GM21737 (cell line): ENCODE results near the gene COMT.
"Not testable (repeated sequence)": the region's sequence is repeated elsewhere in the genome, so short reads cannot be mapped to it uniquely, and the experiment has no call there.

Experiments
- ATAC-seq: cut with Tn5 transposase; IDR thresholded peaks from one replicate; pipeline ENCODE4 v1.9.1; 2021; ENCODE audit warnings: mild to moderate bottlenecking, moderate library complexity; ENCODE audit not compliant: unreplicated experiment

The COMT gene

GRCh38 chr22:19928207-19928606 is 13.4 kb upstream of the COMT start:
- ATAC-seq, result no peak

DNA sequence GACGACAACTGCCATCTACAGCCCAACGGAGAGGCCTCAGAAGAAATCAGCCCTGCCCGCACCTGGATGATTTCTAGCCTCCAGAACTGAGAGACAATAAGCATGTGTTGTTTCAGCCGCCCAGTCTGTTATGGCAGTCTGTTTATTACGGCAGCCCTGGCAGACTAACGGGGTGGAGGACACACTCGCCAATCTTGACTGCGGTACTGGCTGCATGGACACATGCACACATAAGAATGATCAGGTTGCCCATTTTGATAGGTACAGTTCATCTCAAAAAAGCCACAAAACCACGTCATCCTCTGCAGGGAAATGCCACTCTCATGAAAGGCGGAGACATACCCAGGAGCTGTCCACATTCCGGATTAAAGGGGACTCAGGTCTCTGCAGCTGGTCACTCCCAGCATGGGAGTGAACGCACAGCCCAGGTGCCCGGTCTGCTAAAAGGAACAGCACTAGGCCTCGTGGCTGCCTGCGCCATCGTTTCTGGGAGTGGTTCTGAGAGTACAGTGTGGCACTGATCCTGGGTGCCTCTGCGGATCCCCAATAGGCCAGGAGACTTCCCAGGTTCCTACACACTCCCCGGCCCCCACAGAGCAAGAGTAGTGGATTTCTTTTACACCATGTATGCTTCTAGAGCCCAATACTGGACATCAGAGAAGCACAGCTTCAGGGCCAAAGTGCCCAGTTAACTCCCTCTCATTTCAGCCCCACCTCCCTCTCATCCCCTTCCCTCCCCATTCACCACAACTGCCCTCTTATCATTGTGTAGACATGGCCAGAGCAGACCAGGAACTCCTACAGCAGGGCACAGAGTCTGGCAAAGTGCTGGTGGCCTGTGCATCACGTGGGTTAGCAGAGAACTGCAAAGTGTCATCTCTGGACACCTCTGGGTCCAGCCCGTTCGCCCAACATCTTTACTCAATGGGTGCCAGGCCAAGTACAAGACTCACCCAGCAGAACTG is 11.7 kb upstream of the COMT start:
- ATAC-seq, result no peak

- ATAC-seq, result no peak
Measured at GRCh38 chr22:19930551-19931486, 10.8 kb upstream of the COMT start.

DNA sequence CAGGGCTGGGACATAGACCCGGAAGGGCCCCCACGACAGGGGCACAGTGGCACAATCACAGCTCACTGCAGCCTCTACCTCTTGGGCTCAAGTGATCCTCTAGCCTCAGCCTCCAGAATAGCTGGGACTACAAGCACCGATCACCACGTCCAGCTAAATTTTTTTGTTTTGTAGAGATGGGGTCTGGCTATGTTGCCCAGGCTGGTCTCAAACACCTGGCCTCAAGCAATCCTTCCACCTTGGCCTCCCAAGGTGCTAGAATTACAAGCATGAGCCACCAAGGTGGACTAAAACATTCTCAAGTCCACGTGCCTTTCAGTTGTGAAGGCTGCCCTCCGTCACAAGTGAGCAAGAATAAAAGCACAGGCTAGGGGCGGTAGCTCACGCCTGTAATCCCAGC is 10.1 kb upstream of the COMT start:
- no peak for ATAC-seq

DNA sequence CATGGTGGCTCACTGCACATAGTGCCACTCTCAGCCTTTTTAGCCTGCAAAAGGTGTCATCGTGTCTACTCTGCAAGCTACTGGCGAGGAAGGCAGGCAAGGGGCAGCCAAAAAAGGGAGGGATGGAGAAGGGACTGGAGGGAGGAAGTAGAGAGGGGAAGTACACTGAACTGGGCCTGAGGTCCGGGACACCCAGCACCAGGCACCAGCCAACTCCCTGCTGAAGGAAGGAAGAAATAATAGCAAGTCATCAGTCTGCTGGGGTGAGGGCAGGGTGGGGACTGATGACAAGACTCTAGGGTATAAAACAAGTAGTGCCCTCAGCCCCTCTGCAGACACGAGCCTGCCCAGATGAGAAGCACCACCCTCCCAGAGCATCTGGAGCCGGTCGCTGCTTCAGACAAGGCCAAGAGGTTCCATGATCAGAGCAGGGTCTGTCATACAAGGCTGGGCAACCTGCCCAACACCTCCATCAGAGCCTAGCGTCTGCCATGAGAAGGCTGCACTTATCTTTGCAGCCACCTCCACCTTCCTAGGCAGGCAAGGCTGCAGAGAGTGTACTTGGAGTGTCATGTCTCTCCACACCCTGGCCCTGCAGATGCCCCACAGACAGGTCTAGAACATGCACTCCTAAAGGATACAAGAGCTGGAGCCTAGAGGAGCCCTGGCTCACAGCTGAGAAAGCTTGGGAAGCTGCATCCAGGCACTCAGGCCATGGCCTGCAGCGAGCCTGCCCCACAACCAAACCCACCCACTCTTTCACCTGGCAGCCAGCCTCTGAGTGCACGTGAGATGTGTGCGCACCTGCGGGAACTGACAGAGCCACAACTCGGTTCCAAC is 9.0 kb upstream of the COMT start:
- no peak for ATAC-seq

GRCh38 chr22:19933341-19934241 is 8.0 kb upstream of the COMT start:
- ATAC-seq, result no peak

GRCh38 chr22:19935123-19935718 is 6.4 kb upstream of the COMT start:
- not testable (repeated sequence) for ATAC-seq

DNA sequence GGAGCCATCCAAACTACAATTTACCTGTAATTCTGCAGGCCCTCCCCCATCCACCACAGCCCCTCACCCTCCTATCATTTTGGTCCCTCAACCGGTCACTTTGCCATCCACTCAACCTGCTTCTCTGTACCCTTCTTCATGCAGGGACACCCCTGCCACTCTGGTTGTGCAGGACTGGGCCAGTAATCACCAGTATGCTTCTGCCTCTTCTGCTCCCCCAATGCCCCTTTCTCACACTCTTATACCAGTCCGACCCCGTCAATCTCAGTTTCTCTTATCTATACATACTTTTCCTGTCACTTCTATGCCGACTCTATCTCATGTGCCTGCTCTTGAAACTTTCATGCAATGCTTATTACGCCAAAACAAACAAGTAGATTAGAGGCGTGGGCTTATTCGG is 5.1 kb upstream of the COMT start:
- no peak for ATAC-seq

DNA sequence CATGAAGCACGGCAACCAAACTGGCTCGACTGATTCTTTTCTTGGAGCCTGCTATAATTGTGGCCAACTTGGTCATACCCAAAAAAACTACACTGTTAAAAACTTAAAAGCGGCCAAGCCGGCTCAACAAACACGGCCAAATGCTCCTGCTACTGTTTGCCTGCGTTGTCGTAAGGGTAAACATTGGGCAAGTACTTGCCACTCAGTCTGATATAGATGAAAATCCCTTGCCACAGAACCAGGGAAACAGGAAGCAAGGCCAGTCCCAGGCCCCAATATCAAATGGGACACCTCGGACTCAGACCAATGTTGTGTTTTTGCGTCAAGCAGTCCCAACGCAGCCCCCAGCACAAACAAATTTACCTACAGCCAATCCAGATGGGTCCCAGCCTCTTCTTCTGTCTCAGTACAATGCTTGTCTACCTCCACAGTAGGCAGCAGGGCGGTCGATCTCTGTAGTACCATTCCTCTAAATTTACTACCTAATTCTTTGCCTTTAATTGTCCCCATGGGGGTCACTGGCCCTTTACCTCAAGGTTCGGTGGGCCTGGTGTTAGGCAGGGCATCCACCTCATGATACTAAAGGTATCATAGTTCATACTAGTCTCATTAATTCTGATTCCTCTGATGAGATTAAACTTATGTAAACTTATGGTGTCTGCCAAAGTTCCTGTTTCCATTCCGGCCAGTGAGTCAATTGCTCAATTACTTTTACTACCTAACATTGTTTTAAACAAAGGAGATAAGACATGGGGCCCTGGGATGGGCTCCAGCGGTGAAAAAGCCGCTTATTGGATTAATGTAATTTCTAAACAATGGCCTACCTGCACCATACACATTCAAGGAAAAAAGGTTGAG is 3.7 kb upstream of the COMT start:
- no peak for ATAC-seq

- no peak for ATAC-seq
Measured at GRCh38 chr22:19940536-19941364, 822 bp upstream of the COMT start.

GRCh38 chr22:19942157-19943081 is 847 bp downstream of the COMT start:
- no peak for ATAC-seq

GRCh38 chr22:19943082-19944026 is 1.8 kb downstream of the COMT start:
- ATAC-seq, result no peak

GRCh38 chr22:19948057-19948760 is 6.6 kb downstream of the COMT start:
- ATAC-seq, result no peak

- ATAC-seq, result no peak
Measured at GRCh38 chr22:19951346-19951745, 9.8 kb downstream of the COMT start.
